ENCODE data around the gene RAB20.
"Not testable (repeated sequence)": the region's sequence is repeated elsewhere in the genome, so short reads cannot be mapped to it uniquely, and the experiment has no call there.

RAB20 gene, protein sequence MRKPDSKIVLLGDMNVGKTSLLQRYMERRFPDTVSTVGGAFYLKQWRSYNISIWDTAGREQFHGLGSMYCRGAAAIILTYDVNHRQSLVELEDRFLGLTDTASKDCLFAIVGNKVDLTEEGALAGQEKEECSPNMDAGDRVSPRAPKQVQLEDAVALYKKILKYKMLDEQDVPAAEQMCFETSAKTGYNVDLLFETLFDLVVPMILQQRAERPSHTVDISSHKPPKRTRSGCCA

DNA sequence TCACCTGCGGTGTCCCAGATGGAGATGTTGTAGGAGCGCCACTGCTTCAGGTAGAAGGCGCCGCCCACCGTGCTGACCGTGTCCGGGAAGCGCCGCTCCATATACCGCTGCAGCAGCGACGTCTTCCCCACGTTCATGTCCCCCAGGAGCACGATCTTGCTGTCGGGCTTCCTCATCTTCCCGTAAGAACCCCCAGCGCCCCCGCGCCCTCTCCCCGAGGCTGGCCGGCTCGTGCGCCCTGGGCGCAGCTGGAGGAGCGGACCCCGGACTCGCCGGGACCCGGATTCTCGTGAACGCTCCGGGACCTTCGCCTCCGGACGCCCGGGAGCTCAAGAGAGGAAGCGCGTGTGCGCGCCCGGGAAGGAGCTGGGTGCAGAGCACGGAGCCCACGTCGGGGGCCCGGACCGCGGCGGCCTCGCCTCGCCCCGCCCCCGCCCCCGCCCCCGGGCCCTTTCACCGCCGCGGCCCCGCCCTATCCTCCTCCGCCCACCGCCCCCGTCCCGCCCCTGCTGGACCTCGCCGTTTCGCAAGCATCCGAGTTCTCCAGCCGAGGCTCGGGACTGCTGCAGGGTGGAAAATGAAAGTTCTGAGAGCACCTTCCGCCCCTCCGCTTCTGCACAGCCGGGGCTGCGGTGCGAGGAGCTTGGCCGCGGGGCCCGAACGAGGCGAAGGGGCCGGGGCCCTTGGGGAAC is at the start of gene RAB20:
RAB20 (minus strand) TSS at position 379 of the 692 bp plus-strand sequence; CDS start at position 176, 203 bp downstream.
- peak; percentile 85 for DNase-seq (ENCODE audit: low spot score)

DNA sequence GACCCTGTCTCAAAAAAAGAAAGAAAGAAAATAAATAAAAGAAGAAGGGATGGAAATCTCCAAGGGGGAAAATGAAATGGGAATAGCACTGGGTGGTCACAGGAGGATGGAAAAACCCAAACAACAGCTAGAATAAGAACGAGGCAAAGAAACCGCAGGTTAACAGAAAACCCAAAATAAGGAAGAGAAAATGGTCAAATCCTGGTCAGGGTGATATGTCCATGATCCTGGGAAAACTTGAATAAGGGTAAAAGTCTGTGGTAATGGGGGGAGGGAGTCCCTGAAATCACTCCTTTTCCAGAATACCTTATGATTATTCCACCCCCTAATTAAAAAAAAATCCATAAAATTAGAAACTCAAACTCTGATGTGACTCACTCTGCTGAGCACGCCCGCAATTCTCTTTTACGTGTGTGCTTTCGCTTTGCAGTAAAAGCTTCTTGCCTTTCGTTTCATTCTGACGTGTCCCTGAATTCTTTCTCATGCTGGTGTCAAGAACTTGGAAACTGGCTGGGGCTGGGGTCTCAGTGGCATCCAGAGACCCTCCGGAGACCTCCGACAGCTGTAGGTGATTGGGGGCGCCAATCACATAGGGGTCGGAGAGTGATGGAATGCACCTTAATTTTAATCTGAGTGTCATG is 49.6 kb upstream of the RAB20 start:
- no peak for DNase-seq (ENCODE audit: low spot score)

DNA sequence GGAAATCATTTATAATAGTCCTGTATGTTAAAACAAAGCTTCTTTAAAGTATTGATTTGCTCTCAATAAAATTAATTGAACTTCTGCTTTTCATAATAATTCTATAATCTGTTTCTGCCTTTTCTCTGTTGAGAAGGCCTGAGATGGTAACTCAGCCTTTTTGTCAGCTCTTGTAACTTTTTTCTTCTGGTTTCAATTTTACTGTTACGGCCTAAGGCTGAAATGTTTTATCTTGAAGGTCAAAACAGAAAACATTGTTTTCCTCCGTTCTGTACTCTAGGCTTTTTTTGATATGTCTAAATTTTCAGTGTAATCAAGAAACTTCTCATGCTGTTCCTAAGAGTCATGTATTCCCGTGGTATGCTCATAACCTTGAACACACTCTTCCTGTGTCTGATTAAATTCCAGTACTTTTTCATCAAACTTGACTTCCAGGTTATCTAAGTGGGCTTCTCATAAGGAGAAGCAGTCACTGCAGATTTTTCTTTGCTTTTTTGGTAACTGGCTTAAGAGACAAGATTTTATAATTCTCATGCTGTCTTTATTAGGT is 46.2 kb upstream of the RAB20 start:
- no peak for DNase-seq (ENCODE audit: low spot score)

DNA sequence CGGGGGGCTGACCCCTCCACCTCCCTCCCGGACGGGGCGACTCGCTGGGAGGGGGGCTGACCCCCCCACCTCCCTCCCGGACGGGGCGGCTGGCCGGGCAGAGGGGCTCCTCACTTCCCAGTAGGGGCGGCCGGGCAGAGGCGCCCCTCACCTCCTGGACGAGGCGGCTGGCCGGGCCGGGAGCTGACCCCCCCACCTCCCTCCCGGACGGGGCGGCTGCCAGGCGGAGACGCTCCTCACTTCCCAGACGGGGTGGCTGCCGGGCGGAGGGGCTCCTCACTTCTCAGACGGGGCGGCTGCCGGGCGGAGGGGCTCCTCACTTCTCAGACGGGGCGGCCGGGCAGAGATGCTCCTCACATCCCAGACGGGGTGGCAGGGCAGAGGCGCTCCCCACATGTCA is 44.8 kb upstream of the RAB20 start:
- not testable (repeated sequence) for DNase-seq (ENCODE audit: low spot score)

DNA sequence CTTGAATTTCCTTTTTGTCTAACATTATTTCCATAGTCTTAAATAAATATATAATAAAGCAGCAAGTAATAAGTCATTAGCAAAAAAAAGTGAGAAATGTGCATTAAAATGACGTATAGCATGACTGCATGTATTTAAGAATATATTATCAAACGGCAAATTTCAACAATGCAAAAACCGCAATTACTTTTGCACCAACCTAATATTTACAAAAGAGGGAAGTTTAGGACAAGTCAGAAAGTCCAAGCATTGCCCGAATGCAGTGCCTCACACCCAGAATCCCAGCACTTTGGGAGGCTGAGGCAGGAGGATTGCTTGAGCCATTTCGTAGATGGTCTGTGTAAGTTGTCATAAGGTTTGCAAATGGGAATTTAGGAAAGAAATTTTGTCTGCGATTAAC is 43.6 kb upstream of the RAB20 start:
- DNase-seq (ENCODE audit: low spot score) = no peak

GRCh38 chr13:110600980-110601379 is 39.5 kb upstream of the RAB20 start:
- no peak for DNase-seq (ENCODE audit: low spot score)

DNA sequence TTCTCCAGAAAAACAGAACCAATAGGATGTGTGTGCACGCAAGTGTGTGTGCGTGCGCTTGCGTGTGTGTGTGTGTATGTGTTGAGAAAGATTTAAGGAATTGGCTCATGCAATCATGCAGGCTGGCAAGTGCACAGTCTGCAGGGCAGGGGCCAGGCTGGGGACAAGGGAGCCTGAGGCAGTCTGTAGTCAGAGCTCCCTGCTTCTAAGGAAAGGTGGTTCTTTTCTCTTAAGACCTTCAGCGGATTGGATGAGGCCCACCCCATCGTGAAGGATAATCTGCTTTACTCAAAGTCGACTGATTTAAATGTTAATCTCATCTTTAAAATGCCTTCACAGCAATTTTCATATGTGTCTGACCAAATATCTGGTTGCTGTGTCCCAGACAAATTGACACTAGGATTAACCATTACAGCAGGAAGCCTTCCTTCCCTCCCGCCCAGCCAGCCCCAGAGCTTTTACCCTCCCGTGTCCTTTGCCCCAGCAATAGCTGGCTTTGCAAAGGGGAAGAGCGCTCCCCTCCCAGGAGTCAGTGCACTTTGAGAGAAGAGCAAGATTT is 38.8 kb upstream of the RAB20 start:
- DNase-seq (ENCODE audit: low spot score) = no peak

DNA sequence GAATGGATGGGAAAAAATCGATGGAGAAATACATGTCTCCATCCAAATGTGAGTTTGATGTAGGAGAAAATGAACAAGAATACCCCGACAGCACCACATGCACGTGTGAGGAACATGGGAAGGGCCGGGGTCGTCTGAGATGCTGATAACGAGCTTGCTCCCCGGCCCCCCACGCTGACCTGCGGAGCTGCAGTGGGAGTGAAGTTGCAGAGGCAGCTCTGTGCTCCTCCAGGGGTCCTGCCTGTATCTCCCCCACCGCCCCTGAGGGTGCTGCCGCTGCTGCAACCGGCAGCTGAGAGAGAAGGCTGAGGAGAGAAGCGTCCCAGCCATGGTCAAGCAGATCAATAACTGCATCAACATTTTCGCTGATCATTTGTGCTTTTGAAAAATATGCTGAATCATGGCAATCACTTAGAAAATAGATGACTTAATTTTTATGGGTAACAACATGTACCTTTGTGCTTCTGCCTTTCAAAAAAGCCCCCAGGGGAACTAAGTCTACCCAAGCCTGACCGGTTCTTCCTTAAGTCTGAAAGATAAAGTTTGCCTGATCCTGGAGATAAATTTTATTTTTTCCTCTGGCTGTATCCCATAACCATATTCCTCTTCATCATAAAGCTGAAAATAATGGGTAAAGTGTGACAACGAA is 35.6 kb upstream of the RAB20 start:
- DNase-seq (ENCODE audit: low spot score) = no peak

DNA sequence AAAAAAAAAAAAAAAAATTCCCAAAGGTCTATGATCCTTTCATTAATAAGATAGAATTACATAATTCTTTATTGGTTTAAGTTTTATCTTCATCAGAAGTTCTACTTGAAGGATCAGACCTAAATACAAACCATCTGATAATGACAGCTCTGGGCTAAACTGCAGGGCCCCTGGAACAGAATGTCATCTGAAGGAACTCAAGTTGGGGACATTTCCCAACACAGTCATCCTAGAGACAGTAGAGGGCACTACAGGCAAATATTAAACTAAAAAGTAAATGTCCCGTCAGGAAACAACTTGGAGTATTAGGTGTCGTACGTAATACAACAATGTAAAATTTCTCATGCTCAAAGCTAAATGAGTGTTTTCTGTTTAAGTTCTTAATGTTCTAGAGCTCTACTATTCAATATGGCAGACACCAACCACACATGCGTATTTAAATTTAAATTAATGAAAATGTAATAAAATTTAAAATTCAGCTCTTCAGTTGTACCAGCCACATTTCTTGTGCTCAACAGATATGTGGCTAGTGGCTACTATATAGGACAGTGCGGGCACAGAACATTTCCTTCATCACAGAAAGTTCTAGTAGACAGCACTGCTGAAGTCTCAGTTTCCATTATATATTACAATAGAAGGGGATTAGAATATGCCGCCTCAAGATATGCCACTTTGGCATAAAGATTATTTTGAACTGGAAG is 32.1 kb upstream of the RAB20 start:
- peak; percentile 70 for DNase-seq (ENCODE audit: low spot score)

- no peak for DNase-seq (ENCODE audit: low spot score)
Measured at GRCh38 chr13:110592665-110593064, 31.1 kb upstream of the RAB20 start.

DNA sequence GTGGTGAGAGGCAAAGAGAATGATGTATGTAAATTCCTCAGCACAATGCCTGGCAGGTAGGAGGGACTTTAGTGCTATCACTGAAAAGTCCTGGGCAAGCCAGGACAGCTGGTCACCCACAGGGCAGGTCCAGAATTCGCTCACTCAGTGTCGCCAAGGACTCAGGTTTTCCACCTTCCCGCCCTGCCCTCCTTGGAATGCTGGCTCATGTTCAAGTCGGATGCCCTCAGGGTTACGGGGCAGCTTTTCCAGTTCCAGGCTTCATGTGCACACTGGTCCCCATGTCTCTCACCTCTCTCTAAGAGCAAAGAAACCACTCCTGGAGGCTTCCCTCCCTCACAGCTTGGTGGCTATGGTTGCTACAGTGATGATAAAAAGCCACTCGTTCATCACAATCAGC is 29.1 kb upstream of the RAB20 start:
- no peak for DNase-seq (ENCODE audit: low spot score)

GRCh38 chr13:110589793-110590390 is 28.4 kb upstream of the RAB20 start:
- no peak for DNase-seq (ENCODE audit: low spot score)

DNA sequence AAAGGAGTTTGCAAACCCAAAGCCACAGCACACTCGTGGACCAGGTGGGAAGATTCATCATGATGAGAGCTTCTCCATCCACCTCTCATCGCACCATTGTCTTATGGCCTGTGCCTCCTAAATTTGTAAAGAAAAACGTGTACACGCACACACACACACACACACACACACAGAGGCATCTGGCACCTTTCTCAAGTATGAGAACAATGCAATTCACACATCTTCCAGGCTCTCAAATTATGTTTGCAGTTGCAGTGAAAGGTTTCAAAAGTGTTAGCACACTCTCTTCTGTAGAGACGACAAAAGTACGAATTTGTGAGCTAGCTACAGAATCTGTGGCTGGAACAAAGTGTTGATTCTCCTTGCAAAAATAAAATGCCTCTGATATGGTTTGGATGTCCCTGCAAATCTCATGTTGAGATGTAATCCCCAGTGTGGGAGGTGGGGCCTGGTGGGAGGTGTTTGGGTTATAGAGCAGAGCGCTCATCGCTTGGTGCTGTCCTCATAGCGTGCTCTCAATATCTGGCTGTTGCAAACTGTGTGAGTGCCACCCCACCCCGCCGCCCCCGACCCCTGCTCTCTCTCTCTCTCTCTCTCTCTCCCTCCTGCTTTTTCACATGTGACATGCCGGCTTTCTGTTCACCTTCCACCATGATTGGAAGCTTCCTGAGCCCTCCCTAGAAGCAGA is 21.8 kb upstream of the RAB20 start:
- no peak for DNase-seq (ENCODE audit: low spot score)

DNA sequence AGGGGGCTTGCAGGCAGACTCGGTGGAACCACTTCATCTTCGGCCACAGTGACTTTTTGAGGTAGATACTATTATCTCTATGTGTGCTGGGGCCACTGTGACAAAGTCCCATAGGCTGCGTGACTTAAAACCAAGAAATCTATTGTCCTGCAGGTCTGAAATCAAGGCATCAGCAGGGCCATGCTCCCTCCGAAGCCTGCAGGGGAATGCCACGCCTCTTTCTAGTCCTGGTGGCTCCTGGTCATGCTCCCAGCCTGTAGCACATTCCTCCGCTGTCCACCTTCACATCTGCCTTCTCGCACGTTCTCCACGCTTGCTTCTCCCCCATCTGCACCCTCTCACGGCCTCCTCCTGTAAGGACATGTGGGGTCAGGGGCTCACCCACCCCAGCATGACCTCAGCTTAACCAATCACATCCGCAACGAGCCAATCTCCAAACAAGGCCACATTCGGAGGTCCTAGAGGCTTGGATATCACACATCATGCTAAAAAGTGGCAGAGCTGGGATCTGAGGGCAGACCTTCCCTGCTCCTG is 21.0 kb upstream of the RAB20 start:
- no peak for DNase-seq (ENCODE audit: low spot score)

GRCh38 chr13:110581506-110582185 is 20.1 kb upstream of the RAB20 start:
- DNase-seq (ENCODE audit: low spot score) = no peak

DNA sequence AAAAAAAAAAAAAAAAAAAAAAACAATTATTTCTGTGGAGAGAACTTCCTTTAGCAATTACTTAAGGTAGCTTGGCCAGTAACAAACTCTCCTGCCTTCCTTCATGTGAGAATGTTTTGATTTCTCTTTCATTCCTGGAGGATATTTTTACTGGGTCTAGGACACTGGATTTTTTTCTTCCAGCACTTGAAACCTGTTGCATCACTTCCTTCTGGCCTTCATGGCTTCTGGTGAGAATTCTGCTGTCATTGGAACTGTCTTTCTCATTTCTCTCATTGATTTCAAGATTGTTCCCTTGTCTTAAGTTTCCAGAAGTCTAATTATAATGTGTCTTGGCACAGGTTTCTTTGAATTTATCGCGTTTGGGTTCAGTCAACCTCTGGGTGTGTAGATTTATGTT is 19.3 kb upstream of the RAB20 start:
- DNase-seq (ENCODE audit: low spot score) = no peak

DNA sequence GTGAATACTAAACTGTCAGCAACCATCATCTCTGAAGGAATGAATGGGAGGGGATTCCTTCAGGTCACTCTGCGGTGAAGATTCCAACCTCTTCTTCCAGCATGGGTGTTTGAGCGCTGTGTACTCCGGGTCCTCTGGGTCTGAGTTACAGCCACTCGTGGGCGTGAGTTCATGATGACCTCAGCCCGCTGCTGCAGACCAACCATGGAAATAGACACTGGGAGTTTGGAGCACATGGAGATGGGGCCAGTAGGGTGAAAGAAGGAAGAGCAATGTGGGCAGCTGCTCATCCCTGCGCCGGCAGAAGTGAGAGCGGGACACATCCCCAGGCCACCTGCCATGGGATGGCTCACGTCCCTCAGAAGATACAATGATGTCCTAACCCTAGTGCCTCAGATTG is 16.8 kb upstream of the RAB20 start:
- DNase-seq (ENCODE audit: low spot score) = no peak

- no peak for DNase-seq (ENCODE audit: low spot score)
Measured at GRCh38 chr13:110576736-110577476, 15.4 kb upstream of the RAB20 start.

DNA sequence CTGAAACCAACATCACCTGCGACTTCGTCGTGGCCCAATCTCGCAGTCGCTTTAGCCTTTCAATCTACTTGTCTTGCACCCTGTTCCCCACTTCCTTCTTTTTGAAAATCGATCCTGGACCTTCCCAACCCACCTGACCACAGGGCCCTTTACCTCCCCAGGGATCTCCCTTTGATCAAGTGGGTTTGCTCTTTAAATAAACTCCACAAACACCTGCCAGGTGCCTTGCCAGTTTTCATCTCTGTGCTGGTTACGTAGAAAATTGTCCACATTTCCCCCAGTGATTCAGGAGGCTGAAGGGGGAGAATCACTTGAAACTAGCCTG is 14.5 kb upstream of the RAB20 start:
- no peak for DNase-seq (ENCODE audit: low spot score)
